NCI-H510A treated with DMSO at 0.1 percent for 48 hours (cell line): ENCODE data around the gene ALDH7A1.
"Not testable (repeated sequence)": the region's sequence is repeated elsewhere in the genome, so short reads cannot be mapped to it uniquely, and the experiment has no call there.

ENCODE experiments used
- DNase-seq: peaks from one replicate; lab custom pipeline; 2025; lab: John Stamatoyannopoulos, UW

The ALDH7A1 gene

DNA sequence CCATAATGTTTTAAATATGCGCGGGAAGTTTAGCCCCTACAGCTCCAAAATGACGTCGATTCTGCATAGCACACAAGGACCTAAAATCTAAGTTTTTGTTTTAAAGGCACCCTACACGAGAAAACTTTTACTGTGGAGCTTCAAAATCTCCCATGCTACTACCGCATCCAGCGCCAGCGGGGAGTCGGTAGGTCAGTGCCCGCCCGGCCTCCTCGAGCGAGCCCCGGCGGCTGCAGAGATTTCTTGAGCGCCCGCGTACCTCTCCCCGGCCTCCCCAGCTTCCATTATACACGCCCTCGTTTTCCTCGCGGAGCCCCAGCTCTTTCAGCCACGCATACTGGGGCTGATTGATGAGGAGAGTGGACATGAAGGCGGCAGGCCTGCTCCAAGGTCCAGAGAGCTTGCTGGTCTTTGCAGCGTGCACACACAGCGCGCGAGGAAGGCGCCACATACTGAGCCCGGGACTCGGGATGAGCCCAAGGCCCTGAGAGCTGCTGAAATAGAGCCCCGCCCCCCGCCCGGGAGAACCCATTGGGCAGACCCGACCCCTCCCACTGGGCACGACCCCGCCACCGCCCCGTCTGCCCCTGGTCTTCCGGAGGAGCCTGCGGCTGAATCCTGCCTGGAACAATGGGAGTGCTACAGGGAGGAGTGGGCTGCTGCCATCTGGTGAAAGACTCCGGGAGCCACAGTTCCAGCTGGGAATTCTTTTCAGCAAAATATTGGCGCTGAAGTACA is at the start of gene ALDH7A1:
Gene ALDH7A1, minus strand, starts transcription at position 472 of the 738 bp plus-strand sequence. Its CDS starts 21 bp downstream, at position 451.
- peak; percentile 54 for DNase-seq

GRCh38 chr5:126641387-126641786 is 46.4 kb upstream of the ALDH7A1 start:
- DNase-seq, result no peak

- DNase-seq, result no peak
Observed at GRCh38 chr5:126640866-126641265, 45.8 kb upstream of the ALDH7A1 start.

DNA sequence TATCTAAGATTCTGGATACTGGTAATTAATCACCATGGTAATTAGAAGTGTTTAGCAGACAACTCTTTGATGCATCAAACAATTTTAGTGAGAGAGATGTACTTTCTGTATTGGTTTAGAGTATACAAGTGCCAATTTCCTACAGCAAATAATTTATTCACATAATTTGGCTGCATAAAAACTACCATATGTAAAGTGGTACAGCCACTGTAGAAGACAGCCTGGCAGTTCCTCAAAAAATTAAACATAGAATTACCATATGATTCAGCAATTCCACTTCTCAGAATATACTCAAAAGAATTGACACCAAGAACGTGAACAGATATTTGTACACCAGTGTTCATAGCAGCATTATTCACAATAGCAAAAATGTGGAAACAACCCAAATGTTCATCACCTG is 41.9 kb upstream of the ALDH7A1 start:
- DNase-seq, result no peak

- no peak for DNase-seq
Observed at GRCh38 chr5:126635585-126635984, 40.6 kb upstream of the ALDH7A1 start.

DNA sequence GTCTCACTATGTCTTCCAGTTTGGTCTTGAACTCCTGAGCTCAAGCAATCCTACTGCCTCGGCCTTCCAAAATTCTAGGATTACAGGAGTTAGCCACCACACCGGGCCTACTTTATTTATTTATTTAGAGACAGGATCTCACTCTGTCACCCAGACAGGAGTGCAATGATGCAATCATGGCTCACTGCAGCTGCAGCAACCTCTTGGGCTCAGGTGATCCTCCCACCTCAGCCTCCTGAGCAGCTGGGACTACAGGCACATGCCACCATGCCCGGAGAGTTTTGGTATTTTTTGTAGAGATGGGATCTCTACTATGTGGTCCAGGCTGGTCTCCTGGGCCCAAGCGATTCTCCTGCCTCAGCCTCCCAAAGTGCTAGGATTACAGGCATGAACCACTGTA is 38.5 kb upstream of the ALDH7A1 start:
- no peak for DNase-seq

GRCh38 chr5:126631920-126632319 is 36.9 kb upstream of the ALDH7A1 start:
- no peak for DNase-seq

GRCh38 chr5:126628102-126628501 is 33.1 kb upstream of the ALDH7A1 start:
- no peak for DNase-seq

DNA sequence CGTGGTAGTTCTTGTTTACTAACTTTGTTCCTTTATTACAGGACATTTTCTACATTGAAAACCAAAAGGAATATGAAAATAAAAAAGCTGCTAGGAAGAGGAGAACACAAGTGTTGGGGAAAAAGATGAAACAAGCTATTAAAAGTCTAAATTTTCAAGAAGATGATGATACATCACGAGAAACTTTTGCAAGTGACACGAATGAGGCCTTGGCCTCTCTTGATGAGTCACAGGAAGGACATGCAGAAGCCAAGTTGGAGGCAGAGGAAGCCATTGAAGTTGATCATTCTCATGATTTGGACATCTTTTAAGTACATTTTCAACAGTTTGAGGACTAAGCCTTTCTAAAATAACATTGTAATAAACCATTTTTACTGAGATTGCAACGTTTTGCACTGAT is 29.5 kb upstream of the ALDH7A1 start:
- no peak for DNase-seq

- no peak for DNase-seq
Observed at GRCh38 chr5:126619781-126620180, 24.8 kb upstream of the ALDH7A1 start.

DNA sequence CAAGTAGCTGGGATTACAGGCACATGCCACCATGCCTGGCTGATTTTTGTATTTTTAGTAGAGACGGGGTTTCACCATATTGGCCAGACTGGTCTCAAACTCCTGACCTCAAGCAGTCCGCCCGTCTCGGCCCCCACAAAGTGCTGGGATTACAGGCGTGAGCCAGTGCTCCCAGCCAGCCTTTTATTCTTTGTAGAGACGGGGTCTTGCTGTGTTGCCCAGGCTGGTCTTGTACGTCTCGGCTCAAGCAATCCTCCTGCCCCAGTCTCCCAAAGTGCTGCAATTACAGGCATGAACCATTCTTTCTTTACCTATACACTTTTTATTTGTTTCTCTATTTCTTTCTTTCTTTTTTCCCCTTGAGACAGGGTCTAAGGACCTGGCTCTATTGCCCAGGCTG is 22.6 kb upstream of the ALDH7A1 start:
- DNase-seq, result not testable (repeated sequence)

GRCh38 chr5:126615286-126615685 is 20.3 kb upstream of the ALDH7A1 start:
- DNase-seq, result no peak

- DNase-seq, result no peak
Observed at GRCh38 chr5:126613941-126614592, 19.0 kb upstream of the ALDH7A1 start.

- DNase-seq, result no peak
Observed at GRCh38 chr5:126610616-126611015, 15.6 kb upstream of the ALDH7A1 start.

DNA sequence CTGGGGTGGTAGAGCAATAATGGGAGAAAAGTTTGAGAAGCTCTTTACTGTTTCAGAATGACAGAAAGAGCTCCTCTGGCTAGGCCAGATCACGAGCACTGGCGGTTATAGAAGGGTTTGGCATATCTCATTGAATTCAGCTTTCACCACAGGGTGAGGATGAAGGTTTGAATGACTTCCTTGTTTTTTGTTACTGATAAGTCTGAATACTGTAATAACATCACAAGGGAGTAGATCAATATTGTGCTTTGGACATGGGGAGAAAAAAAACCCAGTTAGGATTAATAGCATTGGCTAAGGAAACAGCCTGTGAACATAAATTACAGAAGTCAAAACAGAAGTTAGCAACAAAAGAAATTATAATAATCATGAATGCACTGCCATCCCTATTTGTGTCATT is 15.1 kb upstream of the ALDH7A1 start:
- no peak for DNase-seq

GRCh38 chr5:126605525-126605924 is 10.5 kb upstream of the ALDH7A1 start:
- DNase-seq, result no peak

- no peak for DNase-seq
Observed at GRCh38 chr5:126603402-126603991, 8.5 kb upstream of the ALDH7A1 start.

DNA sequence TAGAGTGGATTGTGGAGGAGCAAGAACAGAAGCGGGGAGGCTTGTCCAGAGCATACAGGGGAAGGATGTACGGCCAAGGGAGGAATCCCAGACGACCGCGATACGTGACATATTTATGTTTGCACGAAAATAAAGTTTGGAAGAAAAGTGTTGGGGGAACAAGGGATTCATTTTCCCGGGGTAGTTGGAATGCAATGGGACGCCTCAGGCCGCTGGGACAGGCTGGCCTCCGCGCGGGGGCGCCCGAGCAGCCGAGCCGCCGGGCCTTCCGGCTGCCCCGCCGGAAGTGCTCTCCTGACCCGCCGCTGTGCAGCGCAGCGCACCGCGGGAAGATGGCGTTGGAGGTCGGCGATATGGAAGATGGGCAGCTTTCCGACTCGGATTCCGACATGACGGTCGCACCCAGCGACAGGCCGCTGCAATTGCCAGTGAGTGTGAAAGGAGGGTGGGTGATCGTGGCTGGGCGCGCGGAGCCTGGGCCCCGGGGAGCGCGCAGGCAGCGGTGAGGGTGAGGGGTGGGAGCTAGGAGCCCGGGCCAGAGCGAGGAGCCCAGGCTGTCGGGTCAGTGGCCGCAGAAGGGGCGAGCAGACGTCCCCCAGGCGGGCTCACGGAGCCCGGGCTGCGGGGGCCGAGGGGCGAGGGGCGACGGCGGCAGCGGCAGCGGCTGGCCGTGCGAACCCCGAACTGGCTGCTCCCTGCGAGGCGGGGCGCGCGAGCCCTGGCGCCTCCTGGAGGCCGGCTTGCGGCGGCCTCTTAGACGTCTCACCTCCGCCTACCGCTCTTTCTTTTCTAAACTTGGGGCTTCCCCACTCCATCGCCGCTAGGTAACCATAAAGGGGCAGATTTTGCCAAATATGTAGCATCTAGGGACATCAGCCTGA is 5.9 kb upstream of the ALDH7A1 start, which contains the start of gene PHAX:
Gene PHAX, plus strand, starts transcription at position 317 of the 881 bp plus-strand sequence. Its CDS starts 16 bp downstream, at position 333.
- peak; percentile 54 for DNase-seq

DNA sequence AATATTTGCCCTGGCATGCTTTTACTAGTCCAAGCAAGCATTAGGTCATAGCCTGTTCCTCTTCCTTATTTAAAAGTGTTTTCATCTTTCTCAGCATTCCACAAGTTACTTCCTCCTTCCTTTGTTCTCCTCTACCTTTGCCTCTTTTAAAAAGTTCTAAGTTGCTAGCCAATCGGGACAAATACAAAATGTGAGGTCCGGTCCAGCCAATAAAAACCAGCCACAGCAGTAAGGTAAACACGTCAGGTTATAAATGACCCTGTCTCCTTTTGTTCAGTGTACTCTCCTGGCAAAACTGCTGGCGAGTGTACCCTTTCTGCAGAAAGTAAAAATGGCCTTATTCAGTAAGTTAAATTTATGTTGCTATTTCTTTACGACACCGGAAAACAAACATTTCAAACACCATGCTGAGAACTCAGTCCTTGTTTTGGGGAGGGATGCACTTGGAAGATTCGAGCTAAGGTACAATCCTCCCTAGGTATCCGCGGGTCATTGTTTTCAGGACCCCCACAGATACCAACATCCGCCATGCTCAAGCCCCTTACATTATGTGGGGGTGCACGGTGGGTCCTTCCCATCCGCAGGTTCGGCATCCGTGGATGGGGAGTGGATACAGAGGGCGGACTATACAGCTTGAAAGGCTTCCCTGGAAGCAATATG is 5.1 kb upstream of the ALDH7A1 start:
- not testable (repeated sequence) for DNase-seq

GRCh38 chr5:126599499-126599898 is 4.5 kb upstream of the ALDH7A1 start:
- DNase-seq, result no peak

DNA sequence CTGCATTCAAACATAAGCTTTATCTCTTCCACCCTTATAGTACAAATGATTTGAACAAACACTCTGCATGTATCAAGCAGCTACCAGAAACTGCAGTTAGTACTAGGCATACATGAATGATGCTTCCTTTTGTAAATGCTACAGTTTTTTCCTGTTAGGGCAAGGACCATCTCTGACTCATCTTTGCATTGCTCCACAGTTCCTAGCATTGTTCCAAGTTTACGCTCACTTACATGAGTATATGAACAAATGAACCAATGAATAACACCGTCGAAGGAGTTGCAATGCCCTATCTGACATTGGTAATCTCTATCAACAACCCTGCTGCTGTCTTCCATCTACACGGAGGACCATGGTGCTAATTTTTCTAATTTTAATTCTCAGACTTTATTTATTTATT is 2.1 kb upstream of the ALDH7A1 start:
- no peak for DNase-seq
